B cell (primary cell): ENCODE data around the gene GALNT17. TPM values are rescaled to one million over a fixed set of nuclear protein-coding genes. Genes with fewer than 3 reads are reported as not detected.

Experiments
- ATAC-seq: fragments of 200-7000 bp; cut with Tn5 transposase; one replicate; pipeline ENCODE4 v1.10.0; 2021; ENCODE audit warnings: low read depth, mild to moderate bottlenecking, moderate number of reproducible peaks, moderate library complexity
- CTCF ChIA-PET: fragments of 350-600 bp; sonication (Branson Sonifier 250); formaldehyde crosslinking; loops from one replicate; lab custom pipeline; 2021; ENCODE audit warnings: antibody characterized with exemption, inconsistent platforms; lab: Charles Lee
- POLR2A ChIA-PET: fragments of 350-600 bp; sonication (Branson Sonifier 250); formaldehyde crosslinking; loops from one replicate; lab custom pipeline; 2021; ENCODE audit warnings: antibody characterized with exemption; lab: Charles Lee
- DNase-seq: peaks from one replicate; pipeline ENCODE4 v3.0.0; 2013
- H2AFZ ChIP-seq: 2 replicates; pipeline ENCODE4 v1.6.1; 2012; ENCODE audit warnings: mild to moderate bottlenecking, low read depth, low read length; ENCODE audit not compliant: insufficient read depth, poor library complexity, severe bottlenecking
- H3K27ac ChIP-seq, 2 donors: 1 replicate in 1 of 2; 2 replicates in 1 of 2; pipeline ENCODE4 v1.5.1; 2012 to 2013; ENCODE audit warnings: low read length in 2 of 2, mild to moderate bottlenecking in 2 of 2, moderate library complexity in 1 of 2
- H3K27me3 ChIP-seq, 4 experiments: fragments of 200-600 bp in 1 of 4; sonication (generic) in 1 of 4; replicated peaks in 1 of 4; 1 replicate in 2 of 4; 2 replicates in 2 of 4; pipeline versions ENCODE4 v1.6.1 to v1.7.0; 2013 to 2016; ENCODE audit warnings: low read length in 3 of 4, mild to moderate bottlenecking in 2 of 4, mixed read lengths in 1 of 4, moderate library complexity in 1 of 4; ENCODE audit not compliant: insufficient read depth in 4 of 4, control insufficient read depth in 3 of 4; ENCODE audit errors: control extremely low read depth in 1 of 4
- H3K36me3 ChIP-seq, 2 experiments: replicated peaks in 1 of 2; 1 replicate in 1 of 2; 2 replicates in 1 of 2; pipeline versions ENCODE4 v1.6.1 to v1.7.1; 2013; ENCODE audit warnings: low read length in 1 of 2; ENCODE audit not compliant: insufficient read depth in 2 of 2, control insufficient read depth in 1 of 2; ENCODE audit errors: control extremely low read depth in 1 of 2, extremely low read depth in 1 of 2
- H3K4me1 ChIP-seq, 2 donors: fragments of 200-600 bp in 1 of 2; sonication (generic) in 1 of 2; 1 replicate in 1 of 2; 2 replicates in 1 of 2; pipeline versions ENCODE4 v1.5.1 to v1.6.1; 2013 to 2017; ENCODE audit warnings: low read length in 2 of 2; ENCODE audit not compliant: control insufficient read depth in 2 of 2, insufficient read depth in 2 of 2
- H3K4me2 ChIP-seq: replicated peaks from 2 replicates; pipeline ENCODE3; 2012; ENCODE audit warnings: mild to moderate bottlenecking, low read depth, low read length; ENCODE audit not compliant: poor library complexity, severe bottlenecking
- H3K4me3 ChIP-seq, 5 experiments: fragments of 200-600 bp in 1 of 5; sonication (generic) in 1 of 5; 1 replicate in 3 of 5; 2 replicates in 2 of 5; pipeline versions ENCODE4 v1.5.1 to v1.7.0; 2011 to 2016; ENCODE audit warnings: low read length in 4 of 5, mild to moderate bottlenecking in 4 of 5, low read depth in 2 of 5, control low read depth in 1 of 5, moderate library complexity in 1 of 5; ENCODE audit not compliant: insufficient read depth in 1 of 5; ENCODE audit errors: control extremely low read depth in 1 of 5, extremely low read depth in 1 of 5
- H3K79me2 ChIP-seq: fragments of 200-600 bp; sonication (generic); one replicate; pipeline ENCODE4 v1.6.0; 2016; ENCODE audit warnings: low read length; ENCODE audit not compliant: control insufficient read depth, insufficient read depth
- H3K9ac ChIP-seq: fragments of 200-600 bp; sonication (generic); 2 replicates; pipeline ENCODE4 v1.6.1; 2017; ENCODE audit warnings: mild to moderate bottlenecking, low read length, moderate library complexity
- H3K9me3 ChIP-seq, 3 donors: one replicate each; pipeline versions ENCODE4 v1.6.1 to v1.7.1; 2013; ENCODE audit warnings: low read length in 2 of 3; ENCODE audit not compliant: control insufficient read depth in 2 of 3, insufficient read depth in 1 of 3; ENCODE audit errors: control extremely low read depth in 1 of 3
- H4K20me1 ChIP-seq: 2 replicates; pipeline ENCODE4 v1.6.0; 2012; ENCODE audit warnings: mild to moderate bottlenecking, low read length; ENCODE audit not compliant: insufficient read depth, control insufficient read depth, poor library complexity, severe bottlenecking
- H3K27ac Mint-ChIP-seq: one replicate; pipeline ENCODE4 v1.8.0; 2021; ENCODE audit warnings: mixed read lengths
- H3K27me3 Mint-ChIP-seq: one replicate; pipeline ENCODE4 v1.8.0; 2021; ENCODE audit warnings: mixed read lengths
- H3K4me1 Mint-ChIP-seq: one replicate; pipeline ENCODE4 v1.8.0; 2021; ENCODE audit warnings: mixed read lengths
- H3K4me3 Mint-ChIP-seq: one replicate; pipeline ENCODE4 v1.8.0; 2021; ENCODE audit warnings: mixed read lengths
- H3K9me3 Mint-ChIP-seq: one replicate; pipeline ENCODE4 v1.8.0; 2022; ENCODE audit warnings: mixed read lengths; ENCODE audit not compliant: insufficient read depth
- CTCF ChIP-seq: fragments of 200-600 bp; IDR thresholded peaks from one replicate; pipeline ENCODE4 v1.8.0; 2022; ENCODE audit warnings: antibody characterized with exemption, mild to moderate bottlenecking
- EZH2 ChIP-seq: IDR thresholded peaks from 2 replicates; pipeline ENCODE4 v1.6.1; 2012; ENCODE audit warnings: borderline replicate concordance, low read depth, mild to moderate bottlenecking, moderate library complexity, low read length; ENCODE audit not compliant: insufficient read depth, poor library complexity, severe bottlenecking
- WGBS: methylation state at CpG from one replicate; pipeline ENCODE4 v1.1.5; 2013; ENCODE audit warnings: missing lambda C conversion rate; ENCODE audit not compliant: insufficient coverage; 5-methylcytosine and 5-hydroxymethylcytosine counted together
- intact Hi-C: fragments of 100-400 bp; cut with micrococcal nuclease; formaldehyde crosslinking; loops from one replicate; pipeline ENCODE4 v1.10.0; 2022
- polyA plus RNA-seq: library from polyadenylated mRNA; depleted of rRNA; stranded (reverse); fragments of >200 nt; gene quantifications from 2 replicates; pipeline ENCODE4 v1.2.3, GENCODE V29; 2012
- total RNA-seq, 2 donors: library from RNA; stranded (reverse); fragments of 120-200 nt in 1 of 2; gene quantifications; 1 replicate in 1 of 2; 2 replicates in 1 of 2; pipeline versions ENCODE4 v1.2.3 to v1.2.4, GENCODE V29; 2013 to 2022

The GALNT17 gene
- total and polyA plus RNA-seq, 2 donors (not counting 1 experiment from before 2014, with no cell fraction given), result not detected

- Histone ChIP-seq H3K27ac (no peak overlapping the region), H3K79me2 (no peaks in the 10 kb centered on the region), H4K20me1 (no peaks in the 10 kb centered on the region), H3K4me3 (no peak overlapping the region), H2AFZ (no peak overlapping the region), H3K4me1 (no peaks in the 10 kb centered on the region), H3K9me3 (peaks cover 0 to 52% (median 8%) of the 10 kb centered on the region in 3 donors), H3K27me3 (no peaks in the 10 kb centered on the region), H3K36me3 (no peaks in the 10 kb centered on the region), H3K9ac (no peak overlapping the region), H3K4me2 (no peak overlapping the region)
- H3K27ac Mint-ChIP-seq, result no peak overlapping the region
- DNase-seq (no peak), ATAC-seq (no peak)
- H3K4me3 Mint-ChIP-seq, result no peak overlapping the region
- TF ChIP-seq CTCF (no peak), EZH2 (no peak)
- H3K4me1 Mint-ChIP-seq, result no peaks in the 10 kb centered on the region
- H3K27me3 Mint-ChIP-seq, result no peaks in the 10 kb centered on the region
- H3K9me3 Mint-ChIP-seq, result peaks cover 17% of the 10 kb centered on the region
- ChIA-PET CTCF (no interaction called here), POLR2A (no interaction called here)
- 100% methylated on average over 1 of the region's 3 CpGs for WGBS
- intact Hi-C loops, result no loop called here
Measured at GRCh38 chr7:71377469-71377868, 245.5 kb downstream of the GALNT17 start.

GRCh38 chr7:71384094-71384493, 252.2 kb downstream of the GALNT17 start:
- DNase-seq (no peak), ATAC-seq (no peak)
- intact Hi-C loops, result no loop called here
- no peak overlapping the region for H3K27ac ChIP-seq
- POLR2A ChIA-PET, result no interaction called here
- H3K4me2 ChIP-seq, result no peak overlapping the region
- Mint-ChIP-seq H3K27ac (no peak overlapping the region), H3K4me1 (no peaks in the 10 kb centered on the region), H3K4me3 (no peak overlapping the region), H3K9me3 (peaks cover 12% of the 10 kb centered on the region), H3K27me3 (no peaks in the 10 kb centered on the region)
- H3K36me3 ChIP-seq, result no peaks in the 10 kb centered on the region
- no peak overlapping the region for H2AFZ ChIP-seq
- TF ChIP-seq CTCF, result no peak
- no peak for TF ChIP-seq EZH2
- no peaks in the 10 kb centered on the region for H3K79me2 ChIP-seq
- WGBS, result 87% methylated on average over 4 of the region's 5 CpGs
- H3K9ac ChIP-seq, result no peak overlapping the region
- no peaks in the 10 kb centered on the region for H3K27me3 ChIP-seq
- H4K20me1 ChIP-seq, result no peaks in the 10 kb centered on the region
- no peaks in the 10 kb centered on the region for H3K4me1 ChIP-seq
- CTCF ChIA-PET, result no interaction called here
- no peak overlapping the region for H3K4me3 ChIP-seq
- H3K9me3 ChIP-seq, result peaks cover 0 to 35% (median 0%) of the 10 kb centered on the region in 3 donors
